ENCODE data around the gene OXSR1.

DNA sequence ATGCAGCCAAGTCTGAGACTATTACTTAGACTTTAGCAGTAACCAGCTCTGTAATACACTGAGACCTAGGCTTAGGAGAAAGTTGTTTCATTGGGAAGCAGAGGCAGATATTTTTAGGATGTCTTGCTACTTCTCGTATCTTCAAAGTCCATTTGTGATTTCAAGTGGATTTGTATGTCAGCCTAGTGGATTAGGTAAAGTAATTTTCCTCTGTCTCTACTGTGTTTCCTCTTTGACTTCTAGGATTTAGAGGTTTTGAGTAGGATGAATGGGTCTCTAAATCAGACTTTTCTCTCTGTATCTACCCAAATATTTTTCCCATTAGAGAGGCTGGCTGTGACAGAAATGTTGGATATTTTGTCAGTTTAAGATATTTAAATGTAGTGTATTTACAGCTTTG lies 46.8 kb downstream of the OXSR1 start:
- no peak for TF ChIP-seq GATA3 (IDR thresholded peaks at IDR 0.05; ENCODE audit: low read depth, low read length)
- TF ChIP-seq GATA2 (IDR thresholded peaks at IDR 0.05; ENCODE audit: low read depth, low read length), result no peak
